IMR-90 (cell line): ENCODE results near the gene LRRC55. TPM values are rescaled to one million over a fixed set of nuclear protein-coding genes. Genes with fewer than 3 reads are reported as not detected.

Experiments used
- ATAC-seq: fragments of 200-7000 bp; cut with Tn5 transposase; 2 replicates; pipeline ENCODE4 v1.9.1; 2020; ENCODE audit warnings: low read depth, mild to moderate bottlenecking, moderate library complexity
- BruUV-seq: library from RNA; stranded (reverse); fragments of 400-500 nt; replicated peaks from 2 replicates; lab custom pipeline; 2021; lab: Mats Ljungman, UMichigan
- CTCF ChIA-PET: fragments of 300-600 bp; formaldehyde crosslinking; extraction: SDS; loops from one replicate; lab custom pipeline; 2021; ENCODE audit warnings: antibody characterized with exemption; lab: Yijun Ruan, JAX
- POLR2A ChIA-PET: fragments of 300-600 bp; sonication (Branson Sonifier 250); formaldehyde crosslinking; loops from one replicate; lab custom pipeline; 2022; ENCODE audit warnings: antibody characterized with exemption; ENCODE audit not compliant: unreplicated experiment; lab: Charles Lee
- DNase-seq: peaks from one replicate; pipeline ENCODE4 v3.0.0; 2013
- H2AFZ ChIP-seq: replicated peaks from 2 replicates; pipeline ENCODE3; 2013; ENCODE audit warnings: low read length, mild to moderate bottlenecking; ENCODE audit not compliant: poor library complexity
- H2AK5ac ChIP-seq: 2 replicates; pipeline ENCODE4 v1.6.1; 2013; ENCODE audit warnings: low read depth, low read length, inconsistent platforms
- H2AK9ac ChIP-seq: replicated peaks from 2 replicates; pipeline ENCODE3; 2013; ENCODE audit warnings: mild to moderate bottlenecking, low read depth, low read length, moderate library complexity; ENCODE audit not compliant: poor library complexity
- H2BK120ac ChIP-seq: 2 replicates; pipeline ENCODE4 v1.6.1; 2013; ENCODE audit warnings: low read depth, low read length, inconsistent platforms
- H2BK15ac ChIP-seq: 3 replicates; pipeline ENCODE4 v1.6.1; 2013; ENCODE audit warnings: low read depth, low read length, inconsistent platforms
- H2BK20ac ChIP-seq: 2 replicates; pipeline ENCODE4 v1.6.1; 2013; ENCODE audit warnings: low read depth, mild to moderate bottlenecking, inconsistent platforms, low read length, moderate library complexity
- H2BK5ac ChIP-seq: 2 replicates; pipeline ENCODE4 v1.6.1; 2013; ENCODE audit warnings: mild to moderate bottlenecking, low read depth, low read length, inconsistent platforms; ENCODE audit not compliant: poor library complexity, severe bottlenecking
- H3K14ac ChIP-seq: replicated peaks from 2 replicates; pipeline ENCODE4 v1.6.1; 2013; ENCODE audit warnings: low read depth, low read length, inconsistent platforms
- H3K18ac ChIP-seq: 2 replicates; pipeline ENCODE4 v1.6.1; 2013; ENCODE audit warnings: low read depth, low read length, control low read depth
- H3K23ac ChIP-seq: 2 replicates; pipeline ENCODE4 v1.6.1; 2013; ENCODE audit warnings: low read depth, low read length, inconsistent platforms
- H3K27ac ChIP-seq: 2 replicates; pipeline ENCODE4 v1.5.1; 2013; ENCODE audit warnings: mild to moderate bottlenecking, control low read depth, low read length; ENCODE audit not compliant: insufficient read depth
- H3K27me3 ChIP-seq: 2 replicates; pipeline ENCODE4 v1.6.1; 2013; ENCODE audit warnings: low read length; ENCODE audit not compliant: control insufficient read depth, insufficient read depth
- H3K36me3 ChIP-seq: 2 replicates; pipeline ENCODE4 v1.6.1; 2013; ENCODE audit warnings: low read length, mixed read lengths; ENCODE audit not compliant: control insufficient read depth, insufficient read depth
- H3K4ac ChIP-seq: 2 replicates; pipeline ENCODE4 v1.6.1; 2013; ENCODE audit warnings: low read depth, low read length, inconsistent platforms
- H3K4me1 ChIP-seq: 2 replicates; pipeline ENCODE4 v1.6.1; 2013; ENCODE audit warnings: low read length, mixed read lengths; ENCODE audit not compliant: control insufficient read depth, insufficient read depth
- H3K4me2 ChIP-seq: 2 replicates; pipeline ENCODE4 v1.6.1; 2013; ENCODE audit warnings: low read depth, mild to moderate bottlenecking, control low read depth, low read length, moderate library complexity
- H3K4me3 ChIP-seq: 2 replicates; pipeline ENCODE4 v1.5.1; 2013; ENCODE audit warnings: low read depth, mild to moderate bottlenecking, control low read depth, low read length, moderate library complexity; ENCODE audit not compliant: insufficient read depth
- H3K56ac ChIP-seq: 2 replicates; pipeline ENCODE4 v1.6.1; 2013; ENCODE audit warnings: low read length, inconsistent platforms; ENCODE audit not compliant: insufficient read depth; ENCODE audit errors: extremely low read depth
- H3K79me1 ChIP-seq, 2 experiments: 2 replicates each; pipeline ENCODE4 v1.6.1; 2013; ENCODE audit warnings: low read length in 2 of 2, inconsistent platforms in 1 of 2, low read depth in 1 of 2
- H3K9ac ChIP-seq: 2 replicates; pipeline ENCODE4 v1.6.1; 2013; ENCODE audit warnings: low read depth, low read length, control low read depth
- H3K9me1 ChIP-seq: 2 replicates; pipeline ENCODE4 v1.6.1; 2013; ENCODE audit warnings: low read length, inconsistent platforms; ENCODE audit not compliant: insufficient read depth
- H3K9me3 ChIP-seq: 2 replicates; pipeline ENCODE4 v1.6.1; 2013; ENCODE audit warnings: low read length; ENCODE audit not compliant: control insufficient read depth, insufficient read depth
- H4K20me1 ChIP-seq: 2 replicates; pipeline ENCODE4 v1.6.1; 2013; ENCODE audit warnings: low read length, inconsistent platforms; ENCODE audit not compliant: insufficient read depth
- H4K5ac ChIP-seq: 2 replicates; pipeline ENCODE4 v1.6.1; 2013; ENCODE audit warnings: mild to moderate bottlenecking, low read depth, low read length, control low read depth
- H4K8ac ChIP-seq, 2 experiments: 2 replicates each; pipeline ENCODE4 v1.6.1; 2013; ENCODE audit warnings: low read depth in 2 of 2, low read length in 2 of 2, control low read depth in 1 of 2, inconsistent platforms in 1 of 2
- H4K91ac ChIP-seq: 2 replicates; pipeline ENCODE4 v1.6.1; 2013; ENCODE audit warnings: low read depth, low read length, inconsistent platforms; ENCODE audit not compliant: insufficient read depth
- BHLHE40 ChIP-seq: fragments of 150-350 bp; IDR thresholded peaks from 2 replicates; pipeline ENCODE4 v1.6.1; 2016; ENCODE audit warnings: mild to moderate bottlenecking, low read depth, low read length
- CEBPB ChIP-seq: IDR thresholded peaks from 2 replicates; pipeline ENCODE4 v1.6.1; 2012; ENCODE audit warnings: low read depth, low read length, improper control_type of control experiment
- CHD1 ChIP-seq: IDR thresholded peaks from 2 replicates; pipeline ENCODE4 v1.6.1; 2012; ENCODE audit warnings: low read depth, low read length, improper control_type of control experiment
- CTCF ChIP-seq: conservative IDR thresholded peaks from 2 replicates; pipeline ENCODE4 v1.5.1; 2012; ENCODE audit warnings: mild to moderate bottlenecking, low read depth, low read length, improper control_type of control experiment
- FOS ChIP-seq: fragments of 150-350 bp; IDR thresholded peaks from 2 replicates; pipeline ENCODE4 v1.6.1; 2016; ENCODE audit warnings: low read depth, low read length
- MAFK ChIP-seq: IDR thresholded peaks from 2 replicates; pipeline ENCODE4 v1.6.1; 2012; ENCODE audit warnings: low read depth, low read length, improper control_type of control experiment
- MAZ ChIP-seq: IDR thresholded peaks from 2 replicates; pipeline ENCODE4 v1.6.1; 2012; ENCODE audit warnings: low read depth, mild to moderate bottlenecking, low read length, improper control_type of control experiment, moderate library complexity, borderline replicate concordance
- MXI1 ChIP-seq: IDR thresholded peaks from 2 replicates; pipeline ENCODE4 v1.6.1; 2012; ENCODE audit warnings: low read depth, mild to moderate bottlenecking, low read length, moderate library complexity, borderline replicate concordance
- NFE2L2 ChIP-seq: fragments of 150-350 bp; IDR thresholded peaks from 2 replicates; pipeline ENCODE4 v1.6.1; 2016; ENCODE audit warnings: low read depth, mild to moderate bottlenecking, low read length
- POLR2A ChIP-seq: IDR thresholded peaks from 2 replicates; pipeline ENCODE4 v1.6.1; 2012; ENCODE audit warnings: mild to moderate bottlenecking, low read depth, low read length
- RAD21 ChIP-seq: IDR thresholded peaks from 2 replicates; pipeline ENCODE4 v1.6.1; 2012; ENCODE audit warnings: low read length, improper control_type of control experiment
- RCOR1 ChIP-seq: IDR thresholded peaks from 2 replicates; pipeline ENCODE4 v1.6.1; 2012; ENCODE audit warnings: mild to moderate bottlenecking, low read length, improper control_type of control experiment; ENCODE audit not compliant: insufficient replicate concordance
- RFX5 ChIP-seq: IDR thresholded peaks from 2 replicates; pipeline ENCODE4 v1.8.0; 2012; ENCODE audit warnings: low read depth, mild to moderate bottlenecking, low read length, moderate library complexity
- SMC3 ChIP-seq: fragments of 150-350 bp; IDR thresholded peaks from 2 replicates; pipeline ENCODE4 v1.6.1; 2016; ENCODE audit warnings: low read depth, mild to moderate bottlenecking, antibody characterized with exemption, low read length, moderate library complexity
- WGBS, 2 experiments: methylation state at CpG; one replicate each; pipeline versions ENCODE4 v1.1.5 to v1.1.7; 2013; ENCODE audit warnings: missing lambda C conversion rate in 2 of 2; ENCODE audit not compliant: insufficient read length in 1 of 2; ENCODE audit errors: extremely low coverage in 2 of 2; 5-methylcytosine and 5-hydroxymethylcytosine counted together
- dilution Hi-C: fragments of 300-500 bp; cut with HindIII; formaldehyde crosslinking; loops from one replicate; pipeline ENCODE4 v1.14.3; 2018; ENCODE audit warnings: low sequenced_read_pairs; ENCODE audit not compliant: unreplicated experiment
- in situ Hi-C: fragments of 300-500 bp; cut with MboI; formaldehyde crosslinking; loops from 3 replicates; pipeline ENCODE4 v1.14.3; 2019; ENCODE audit warnings: low sequenced_read_pairs, inconsistent platforms, mixed read lengths
- intact Hi-C: fragments of 100-400 bp; cut with micrococcal nuclease; formaldehyde crosslinking; loops from 2 replicates; pipeline ENCODE4 v1.10.0; 2022
- polyA plus RNA-seq, 3 experiments: library from polyadenylated mRNA; depleted of rRNA; stranded (reverse); fragments of >200 nt; gene quantifications; 2 replicates each; pipeline ENCODE4 v1.2.3, GENCODE V29; 2012; ENCODE audit warnings: low replicate concordance in 1 of 3
- total RNA-seq: library from RNA; depleted of rRNA; stranded (reverse); fragments of >200 nt; gene quantifications from 2 replicates; pipeline ENCODE4 v1.2.3, GENCODE V29; 2012
- TF ChIP-seq, protein P1 (sequence below): fragments of 150-350 bp; IDR thresholded peaks from 2 replicates; pipeline ENCODE4 v1.6.1; 2017; ENCODE audit warnings: mild to moderate bottlenecking, antibody characterized with exemption, low read length, low read depth
- TF ChIP-seq, protein P2 (sequence below): fragments of 150-350 bp; IDR thresholded peaks from 2 replicates; pipeline ENCODE4 v1.6.1; 2016; ENCODE audit warnings: low read depth, mild to moderate bottlenecking, low read length, moderate library complexity, borderline replicate concordance

LRRC55 gene
- total and polyA plus RNA-seq, 2 of the 4 experiments (the other 2 are of a cell fraction): not detected

- no CpG with 5 or more reads among the region's 2 CpGs for WGBS, 2 experiments
- Histone ChIP-seq H3K4me3 (no peak overlapping the region), H3K9me1 (no peaks in the 10 kb centered on the region), H3K23ac (no peak overlapping the region), H4K5ac (no peak overlapping the region), H3K56ac (no peak overlapping the region), H2BK15ac (no peak overlapping the region), H2BK20ac (no peak overlapping the region), H3K9me3 (no peaks in the 10 kb centered on the region), H2AK5ac (no peak overlapping the region), H2AFZ (no peak overlapping the region), H3K79me1 (no peaks in the 10 kb centered on the region), H3K27ac (no peak overlapping the region), H3K14ac (no peak overlapping the region), H3K18ac (no peak overlapping the region), H3K4ac (no peak overlapping the region), H4K91ac (no peak overlapping the region), H3K9ac (no peak overlapping the region), H2BK5ac (no peak overlapping the region), H3K27me3 (peaks cover 6% of the 10 kb centered on the region), H2BK120ac (no peak overlapping the region), H2AK9ac (no peak overlapping the region), H3K36me3 (no peaks in the 10 kb centered on the region), H3K4me2 (no peak overlapping the region), H3K4me1 (no peaks in the 10 kb centered on the region), H4K20me1 (no peaks in the 10 kb centered on the region), H4K8ac (no peak overlapping the region)
- dilution Hi-C loops: no loop called here
- ChIA-PET POLR2A (no interaction called here), CTCF (no interaction called here)
- intact Hi-C loops: no loop called here
- BruUV-seq: no TSS peak
- DNase-seq (no peak), ATAC-seq (no peak)
- TF ChIP-seq POLR2A (no peak), MXI1 (no peak), MAZ (no peak), NFE2L2 (no peak), CEBPB (no peak), SMC3 (no peak), BHLHE40 (no peak), CTCF (no peak), RCOR1 (no peak), MAFK (no peak), FOS (no peak), RAD21 (no peak), CHD1 (no peak), RFX5 (no peak)
- TF ChIP-seq, protein P1, sequence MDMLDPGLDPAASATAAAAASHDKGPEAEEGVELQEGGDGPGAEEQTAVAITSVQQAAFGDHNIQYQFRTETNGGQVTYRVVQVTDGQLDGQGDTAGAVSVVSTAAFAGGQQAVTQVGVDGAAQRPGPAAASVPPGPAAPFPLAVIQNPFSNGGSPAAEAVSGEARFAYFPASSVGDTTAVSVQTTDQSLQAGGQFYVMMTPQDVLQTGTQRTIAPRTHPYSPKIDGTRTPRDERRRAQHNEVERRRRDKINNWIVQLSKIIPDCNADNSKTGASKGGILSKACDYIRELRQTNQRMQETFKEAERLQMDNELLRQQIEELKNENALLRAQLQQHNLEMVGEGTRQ: no peak
- TF ChIP-seq, protein P2, sequence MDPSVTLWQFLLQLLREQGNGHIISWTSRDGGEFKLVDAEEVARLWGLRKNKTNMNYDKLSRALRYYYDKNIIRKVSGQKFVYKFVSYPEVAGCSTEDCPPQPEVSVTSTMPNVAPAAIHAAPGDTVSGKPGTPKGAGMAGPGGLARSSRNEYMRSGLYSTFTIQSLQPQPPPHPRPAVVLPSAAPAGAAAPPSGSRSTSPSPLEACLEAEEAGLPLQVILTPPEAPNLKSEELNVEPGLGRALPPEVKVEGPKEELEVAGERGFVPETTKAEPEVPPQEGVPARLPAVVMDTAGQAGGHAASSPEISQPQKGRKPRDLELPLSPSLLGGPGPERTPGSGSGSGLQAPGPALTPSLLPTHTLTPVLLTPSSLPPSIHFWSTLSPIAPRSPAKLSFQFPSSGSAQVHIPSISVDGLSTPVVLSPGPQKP: no peak
- in situ Hi-C loops: no loop called here
Observed at GRCh38 chr11:57160665-57161064, 21.1 kb upstream of the LRRC55 start.
